ENCODE data around the gene KRTAP10-7.
"Not testable (repeated sequence)": the region's sequence is repeated elsewhere in the genome, so short reads cannot be mapped to it uniquely, and the experiment has no call there.

The KRTAP10-7 gene, protein sequence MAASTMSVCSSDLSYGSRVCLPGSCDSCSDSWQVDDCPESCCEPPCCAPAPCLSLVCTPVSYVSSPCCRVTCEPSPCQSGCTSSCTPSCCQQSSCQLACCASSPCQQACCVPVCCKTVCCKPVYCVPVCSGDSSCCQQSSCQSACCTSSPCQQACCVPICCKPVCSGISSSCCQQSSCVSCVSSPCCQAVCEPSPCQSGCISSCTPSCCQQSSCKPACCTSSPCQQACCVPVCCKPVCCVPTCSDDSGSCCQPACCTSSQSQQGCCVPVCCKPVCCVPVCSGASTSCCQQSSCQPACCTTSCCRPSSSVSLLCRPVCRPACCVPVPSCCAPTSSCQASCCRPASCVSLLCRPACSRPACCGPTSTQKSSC

DNA sequence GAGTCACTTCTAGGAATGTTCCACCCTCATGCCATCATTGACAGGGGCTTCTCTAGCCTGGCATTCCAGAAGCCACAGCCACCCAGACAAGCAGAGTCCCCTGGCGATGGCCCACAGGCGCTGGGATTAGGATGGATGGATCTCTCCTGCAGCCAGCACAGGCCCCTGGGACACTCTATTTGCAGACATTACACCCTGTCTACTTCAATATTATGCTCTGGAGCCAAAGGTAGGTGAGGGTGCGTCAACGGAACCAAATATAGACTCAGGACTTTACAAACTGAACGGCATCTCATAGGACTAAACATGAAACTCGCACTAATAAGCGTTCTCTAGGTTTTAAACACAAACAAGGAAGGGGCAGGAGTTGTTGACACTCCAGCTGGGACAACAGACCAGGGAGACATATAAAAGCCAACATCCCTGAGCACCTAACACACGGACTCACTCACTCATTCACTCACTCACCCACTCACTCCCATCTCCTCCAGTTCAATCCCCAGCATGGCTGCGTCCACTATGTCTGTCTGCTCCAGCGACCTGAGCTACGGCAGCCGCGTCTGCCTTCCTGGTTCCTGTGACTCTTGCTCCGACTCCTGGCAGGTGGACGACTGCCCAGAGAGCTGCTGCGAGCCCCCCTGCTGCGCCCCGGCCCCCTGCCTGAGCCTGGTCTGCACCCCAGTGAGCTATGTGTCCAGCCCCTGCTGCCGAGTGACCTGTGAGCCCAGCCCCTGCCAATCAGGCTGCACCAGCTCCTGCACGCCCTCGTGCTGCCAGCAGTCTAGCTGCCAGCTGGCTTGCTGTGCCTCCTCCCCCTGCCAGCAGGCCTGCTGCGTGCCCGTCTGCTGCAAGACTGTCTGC lies at the start of gene KRTAP10-7:
TSS of gene KRTAP10-7 (plus strand) at position 480 of the 861 bp plus-strand sequence. CDS start at position 505, 25 bp downstream.
- not testable (repeated sequence) for DNase-seq (ENCODE audit: low read depth)

DNA sequence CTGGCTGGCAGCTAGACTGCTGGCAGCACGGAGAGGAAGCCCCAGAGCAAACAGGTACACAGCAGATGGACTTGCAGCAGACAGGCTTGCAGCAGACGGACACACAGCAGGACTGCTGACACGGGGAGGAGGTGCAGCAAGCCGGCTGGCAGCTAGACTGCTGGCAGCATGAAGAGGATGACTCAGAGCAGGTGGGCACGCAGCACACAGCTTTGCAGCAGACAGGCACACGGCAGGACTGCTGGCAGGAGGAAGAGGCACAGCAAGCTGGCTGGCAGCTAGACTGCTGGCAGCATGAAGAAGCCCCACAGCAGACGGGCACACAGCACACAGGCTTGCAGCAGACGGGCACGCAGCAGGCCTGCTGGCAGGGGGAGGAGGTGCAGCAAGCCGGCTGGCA lies 49.6 kb upstream of the KRTAP10-7 start:
- DNase-seq (ENCODE audit: low read depth) = no peak

DNA sequence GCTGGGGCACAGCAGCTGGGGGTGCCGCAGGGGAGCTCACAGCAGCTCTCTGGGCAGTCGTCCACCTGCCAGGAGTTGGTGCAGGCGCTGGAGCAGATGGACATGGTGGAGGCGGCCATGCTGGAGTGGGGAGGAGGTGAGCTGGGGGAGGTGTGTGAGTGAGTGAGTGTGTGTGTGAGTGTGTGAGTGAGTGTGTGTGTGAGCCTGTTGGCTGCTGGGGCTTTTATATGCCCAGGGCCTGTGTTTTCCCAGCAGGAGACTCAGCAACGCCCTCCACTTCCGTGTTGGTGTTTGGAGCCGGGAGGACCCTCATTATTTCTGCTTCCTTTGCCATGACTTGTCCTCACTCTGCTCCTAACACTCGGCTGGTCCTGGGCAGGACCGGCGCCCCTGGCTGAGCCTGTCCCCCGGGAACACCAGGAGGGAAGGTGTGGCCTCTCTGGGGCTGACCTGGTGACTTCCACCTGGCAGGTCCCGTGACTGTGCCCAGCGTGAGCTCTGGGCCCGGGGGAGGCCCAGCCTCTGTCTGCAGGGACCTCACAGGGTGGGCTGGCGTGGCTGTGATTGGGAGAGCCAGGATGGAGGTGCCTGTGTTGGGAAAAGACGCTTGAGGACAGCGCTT lies 48.9 kb upstream of the KRTAP10-7 start, which contains the start of gene KRTAP10-2:
TSS of gene KRTAP10-2 (minus strand) at position 166 of the 622 bp plus-strand sequence. CDS start at position 119, 47 bp downstream.
- DNase-seq (ENCODE audit: low read depth) = no peak

DNA sequence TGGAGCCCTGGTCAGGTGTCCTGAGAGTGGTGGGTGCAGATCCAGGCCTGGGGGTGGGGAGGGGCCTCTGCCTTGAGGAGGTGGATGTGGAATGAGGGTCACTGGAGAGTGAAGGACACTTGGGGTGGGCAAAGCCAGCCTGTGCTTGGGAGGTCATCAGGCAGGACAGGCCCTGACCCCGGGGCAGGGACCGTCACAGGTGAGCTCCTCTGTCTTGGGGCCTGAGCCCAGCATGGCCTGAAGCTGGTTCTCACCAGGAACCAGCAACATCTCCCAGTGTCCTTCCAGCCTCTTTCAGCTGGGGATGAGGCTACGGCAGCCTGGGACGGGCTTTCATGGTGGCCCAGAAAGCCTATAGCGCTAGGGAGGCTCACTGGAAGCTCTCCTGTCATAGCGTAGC lies 48.3 kb upstream of the KRTAP10-7 start:
- DNase-seq (ENCODE audit: low read depth) = no peak

DNA sequence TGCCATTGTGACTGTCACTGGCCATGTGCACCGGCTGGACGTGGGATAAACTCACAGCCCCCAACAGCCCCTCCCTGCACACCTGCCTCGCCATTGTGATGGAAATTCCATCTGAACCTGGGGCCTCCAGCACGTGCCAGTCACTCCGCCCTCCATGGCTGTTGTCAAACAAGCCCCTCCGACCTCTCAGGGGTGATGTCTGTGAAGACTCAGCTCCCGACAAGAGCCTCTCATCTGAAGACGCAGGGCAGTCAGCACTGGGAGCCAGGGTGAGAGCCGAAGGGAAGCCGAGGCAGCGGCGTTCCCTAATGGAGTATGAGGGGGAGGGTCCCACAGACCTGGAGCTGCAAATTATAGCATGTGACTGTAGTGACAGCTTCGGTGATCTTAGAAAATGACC lies 47.7 kb upstream of the KRTAP10-7 start:
- no peak for DNase-seq (ENCODE audit: low read depth)

DNA sequence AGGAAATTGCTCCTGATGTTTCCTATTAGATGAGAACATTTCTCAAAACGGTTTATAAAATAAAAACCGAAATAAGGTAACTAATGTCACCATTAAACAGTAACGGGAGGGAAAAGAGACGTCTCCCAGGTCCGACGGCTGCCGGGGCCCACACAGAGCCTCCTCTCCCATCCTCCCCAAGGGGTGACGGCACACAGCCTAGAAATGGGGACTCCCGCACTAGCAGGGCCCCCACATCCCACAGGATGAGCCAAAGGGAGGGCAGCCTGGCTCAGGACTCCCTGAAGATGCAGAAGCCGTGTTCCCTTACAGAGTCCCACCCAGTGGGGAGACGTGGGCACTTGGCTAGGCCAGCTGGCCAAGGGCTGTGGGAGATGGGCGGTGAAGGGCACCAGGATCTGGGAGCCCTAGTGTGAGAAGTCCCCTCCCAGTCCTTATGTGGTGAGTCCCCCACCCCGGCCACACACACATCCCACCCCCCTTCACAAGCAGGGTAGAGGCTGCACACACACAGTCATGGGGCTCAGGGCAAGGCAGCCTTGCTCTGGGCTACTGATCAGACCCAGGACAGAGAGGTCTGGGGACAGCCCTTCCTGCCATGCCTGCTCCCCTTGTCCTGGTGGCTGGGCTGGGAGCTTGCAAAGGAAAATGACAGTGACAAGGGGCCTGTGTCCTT lies 45.1 kb upstream of the KRTAP10-7 start:
- DNase-seq (ENCODE audit: low read depth) = no peak

DNA sequence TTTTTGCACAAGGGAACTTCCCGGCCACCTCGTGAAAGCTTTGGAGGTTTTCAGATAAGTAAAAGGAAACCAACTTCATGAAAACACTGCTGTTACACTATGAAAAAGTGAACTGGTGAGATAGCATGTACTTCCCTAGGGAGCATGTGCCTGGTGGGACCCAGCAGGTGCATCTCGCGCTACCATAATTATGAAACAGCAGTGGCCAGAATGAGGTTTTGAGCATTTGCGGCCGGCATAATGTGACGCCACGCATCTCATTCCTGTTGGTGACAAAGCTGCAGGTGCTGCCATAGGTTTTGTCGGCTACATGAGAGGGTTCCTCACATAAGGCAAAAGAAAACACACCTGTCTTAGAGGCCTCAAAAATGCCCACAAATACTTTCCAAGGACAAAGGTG lies 43.5 kb upstream of the KRTAP10-7 start:
- no peak for DNase-seq (ENCODE audit: low read depth)

DNA sequence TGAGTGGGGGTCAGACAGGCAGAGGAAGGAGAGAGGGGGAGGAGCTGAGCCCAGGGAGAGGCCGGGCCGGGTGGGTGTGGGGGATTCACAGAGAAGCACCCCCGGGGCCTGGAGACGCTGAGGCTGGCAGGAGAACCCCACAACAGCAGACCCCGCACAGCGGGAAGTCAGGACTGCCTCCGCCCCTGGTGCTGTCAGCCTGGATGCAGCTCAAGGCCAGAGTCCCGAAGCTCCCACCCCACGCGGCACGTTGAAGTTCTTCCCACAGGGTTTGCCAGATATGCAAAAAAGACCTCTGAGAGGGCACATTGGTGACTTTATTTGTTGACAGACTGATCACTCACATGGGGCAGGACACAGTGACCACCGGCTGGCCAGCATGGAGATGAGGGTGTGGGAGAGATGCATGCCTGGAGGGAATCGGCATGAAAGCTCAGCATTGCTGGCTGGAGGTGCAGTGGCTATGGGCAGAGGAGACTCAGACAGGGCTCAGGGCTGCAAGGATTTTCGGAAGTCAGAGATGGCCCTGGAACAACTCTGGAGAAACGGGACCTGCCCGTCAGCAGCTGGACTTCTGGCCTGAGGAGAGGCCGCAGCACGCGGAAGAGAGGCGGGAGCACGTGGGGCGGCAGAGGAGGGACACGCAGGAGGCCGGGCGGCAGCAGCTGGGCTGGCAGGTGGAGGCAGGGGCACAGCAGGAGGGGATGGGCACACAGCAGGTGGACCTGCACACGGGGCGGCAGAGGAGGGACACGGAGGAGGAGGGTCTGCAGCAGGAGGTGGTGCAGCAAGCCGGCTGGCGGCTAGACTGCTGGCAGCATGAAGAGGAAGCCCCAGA lies 42.7 kb upstream of the KRTAP10-7 start:
- no peak for DNase-seq (ENCODE audit: low read depth)

DNA sequence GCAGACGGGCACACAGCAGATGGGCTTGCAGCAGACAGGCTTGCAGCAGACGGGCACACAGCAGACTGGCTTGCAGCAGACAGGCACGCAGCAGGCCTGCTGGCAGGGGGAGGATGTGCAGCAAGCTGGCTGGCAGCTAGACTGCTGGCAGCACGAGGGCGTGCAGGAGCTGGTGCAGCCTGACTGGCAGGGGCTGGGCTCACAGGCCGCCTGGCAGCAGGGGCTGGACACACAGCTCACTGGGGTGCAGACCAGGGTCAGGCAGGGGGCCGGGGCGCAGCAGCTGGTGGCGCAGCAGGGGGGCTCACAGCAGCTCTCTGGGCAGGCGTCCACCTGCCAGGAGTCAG lies 42.1 kb upstream of the KRTAP10-7 start:
- not testable (repeated sequence) for DNase-seq (ENCODE audit: low read depth)

DNA sequence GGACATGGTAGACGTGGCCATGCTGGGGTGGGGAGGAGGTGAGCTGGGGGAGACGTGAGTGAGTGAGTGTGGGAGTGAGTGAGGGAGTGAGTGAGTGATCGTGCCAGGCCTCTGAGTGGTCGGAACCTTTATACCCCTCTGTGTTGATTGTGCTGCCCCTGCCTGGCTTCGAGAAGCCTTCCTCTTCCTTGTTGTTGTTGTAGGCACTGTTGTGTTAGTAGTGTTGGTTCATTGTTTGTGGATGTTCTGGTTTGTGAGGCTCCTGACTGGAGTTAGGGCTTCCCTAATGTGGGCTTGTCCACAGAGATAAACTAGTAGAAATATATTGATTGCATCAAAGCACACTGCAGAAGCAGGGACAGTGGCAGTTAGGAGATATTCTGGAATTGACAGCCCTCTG lies 41.7 kb upstream of the KRTAP10-7 start, which contains the start of gene KRTAP10-3:
TSS of gene KRTAP10-3 (minus strand) at position 101 of the 400 bp plus-strand sequence. CDS start at position 21, 80 bp downstream.
- DNase-seq (ENCODE audit: low read depth) = no peak

DNA sequence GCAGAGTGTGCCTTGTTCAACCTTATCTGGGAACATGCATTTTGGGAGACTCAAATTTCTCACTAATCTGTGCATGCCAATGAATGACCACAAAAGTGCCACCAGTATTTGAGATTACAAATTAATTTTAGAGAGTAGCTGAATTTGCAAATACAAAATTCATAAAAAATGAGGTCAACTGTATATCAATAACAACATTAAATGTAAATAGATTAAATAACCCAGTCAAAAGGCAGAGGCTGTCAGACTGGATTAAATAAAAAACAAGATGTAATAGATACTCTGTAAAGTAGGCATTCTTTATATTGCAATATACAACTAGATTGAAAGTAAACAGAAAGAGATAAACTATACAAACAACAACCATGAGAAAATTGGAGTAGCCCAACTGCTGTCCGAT lies 36.3 kb upstream of the KRTAP10-7 start:
- DNase-seq (ENCODE audit: low read depth) = no peak

DNA sequence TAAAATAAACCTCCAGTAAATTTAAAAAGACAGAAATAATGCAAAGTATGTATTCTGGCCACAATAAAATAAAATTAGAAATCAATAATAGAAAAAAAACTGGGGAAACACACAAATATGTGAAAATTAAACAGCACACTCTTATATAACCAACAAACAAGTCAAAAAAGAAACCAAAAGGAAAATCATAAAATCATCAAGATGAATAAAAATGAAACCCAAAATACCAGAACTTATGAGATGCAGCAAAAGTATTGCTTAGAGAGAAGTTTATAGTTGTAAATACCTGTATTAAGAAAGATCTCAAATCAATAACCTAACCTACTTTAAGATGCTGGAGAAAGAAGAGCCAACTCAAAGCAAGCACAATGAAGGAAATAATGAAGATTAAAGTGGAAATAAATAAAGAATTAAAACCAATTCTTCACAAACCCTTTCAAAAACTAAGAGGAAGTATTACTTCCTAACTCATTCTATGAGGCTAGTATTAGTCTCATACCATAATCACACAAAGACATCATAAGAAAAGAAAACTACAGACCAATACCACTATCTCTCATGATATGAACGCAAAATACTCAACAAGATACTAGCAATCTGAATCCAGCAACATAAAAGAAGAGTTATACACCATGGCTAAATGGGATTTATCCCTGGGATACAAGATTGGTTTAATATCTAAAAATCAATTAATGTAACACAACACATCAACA lies 35.4 kb upstream of the KRTAP10-7 start:
- DNase-seq (ENCODE audit: low read depth) = no peak

DNA sequence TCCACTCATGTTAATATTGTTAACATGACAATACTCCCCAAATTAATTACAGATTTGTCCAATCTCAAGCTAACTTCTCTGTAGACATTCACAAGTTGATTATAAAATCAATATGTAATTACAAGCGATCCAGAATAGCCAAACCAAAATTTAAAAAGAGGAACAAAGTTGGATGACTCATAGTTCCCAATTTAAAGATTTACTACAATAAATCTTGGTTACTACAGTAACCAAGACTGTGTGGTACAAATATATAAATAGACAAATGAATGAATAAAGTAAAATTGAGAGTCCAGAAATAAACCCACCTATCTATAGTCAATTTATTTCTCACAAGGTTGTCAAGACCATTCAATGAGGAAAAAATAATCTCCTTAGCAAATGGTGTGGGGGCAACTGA lies 34.0 kb upstream of the KRTAP10-7 start:
- DNase-seq (ENCODE audit: low read depth) = no peak

DNA sequence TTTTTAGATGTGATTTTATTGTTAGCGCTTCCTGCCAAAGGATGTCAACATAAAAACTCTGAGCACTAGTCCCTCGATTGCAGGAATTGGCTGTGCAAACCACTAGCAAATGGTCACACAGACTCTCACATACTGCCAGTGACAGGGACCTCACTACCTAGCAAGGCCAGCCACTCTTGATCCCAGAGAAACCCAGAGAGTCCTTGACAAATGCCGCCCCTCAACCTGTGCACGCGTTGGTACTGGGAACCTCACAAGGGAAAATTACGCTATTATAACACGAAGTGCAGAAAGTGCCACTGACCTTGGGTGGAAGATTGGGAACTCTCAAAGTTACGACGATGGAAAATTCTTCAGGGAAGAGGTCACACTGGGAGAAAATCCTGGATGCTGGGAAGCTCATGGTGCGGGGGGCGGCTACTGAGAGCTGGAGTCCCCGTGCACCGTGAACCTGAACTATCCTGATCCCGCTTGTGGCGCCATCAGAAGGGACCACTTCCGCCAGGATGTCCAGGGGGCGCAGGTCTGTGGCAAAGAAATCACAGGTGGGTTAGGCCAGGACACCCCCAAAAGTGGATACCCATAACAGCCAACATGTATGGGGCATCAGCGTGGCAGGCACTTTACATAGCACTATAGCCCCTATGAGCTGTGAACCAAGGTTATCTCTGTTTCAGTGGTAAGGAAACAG lies 32.8 kb upstream of the KRTAP10-7 start:
- DNase-seq (ENCODE audit: low read depth) = no peak

DNA sequence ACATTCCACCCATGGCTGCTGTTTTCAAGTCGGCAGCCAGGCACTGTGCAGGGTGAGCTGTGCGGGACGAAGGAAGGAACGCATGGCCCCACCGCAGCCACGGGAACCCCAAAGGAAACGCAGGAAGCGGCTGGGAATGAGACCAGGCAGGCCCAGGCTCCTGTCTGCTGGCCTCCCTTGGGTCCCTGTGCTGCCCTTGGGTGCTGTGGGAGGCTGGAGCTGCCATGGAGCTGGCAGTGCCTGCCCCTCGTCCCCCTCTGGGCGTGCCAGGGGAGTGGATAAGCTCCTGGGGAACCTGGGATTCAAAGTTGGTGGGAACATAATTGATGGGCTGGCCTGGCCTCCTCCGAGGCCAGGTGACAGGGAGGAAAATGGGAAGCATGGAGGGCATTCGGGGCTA lies 32.1 kb upstream of the KRTAP10-7 start:
- DNase-seq (ENCODE audit: low read depth) = no peak

DNA sequence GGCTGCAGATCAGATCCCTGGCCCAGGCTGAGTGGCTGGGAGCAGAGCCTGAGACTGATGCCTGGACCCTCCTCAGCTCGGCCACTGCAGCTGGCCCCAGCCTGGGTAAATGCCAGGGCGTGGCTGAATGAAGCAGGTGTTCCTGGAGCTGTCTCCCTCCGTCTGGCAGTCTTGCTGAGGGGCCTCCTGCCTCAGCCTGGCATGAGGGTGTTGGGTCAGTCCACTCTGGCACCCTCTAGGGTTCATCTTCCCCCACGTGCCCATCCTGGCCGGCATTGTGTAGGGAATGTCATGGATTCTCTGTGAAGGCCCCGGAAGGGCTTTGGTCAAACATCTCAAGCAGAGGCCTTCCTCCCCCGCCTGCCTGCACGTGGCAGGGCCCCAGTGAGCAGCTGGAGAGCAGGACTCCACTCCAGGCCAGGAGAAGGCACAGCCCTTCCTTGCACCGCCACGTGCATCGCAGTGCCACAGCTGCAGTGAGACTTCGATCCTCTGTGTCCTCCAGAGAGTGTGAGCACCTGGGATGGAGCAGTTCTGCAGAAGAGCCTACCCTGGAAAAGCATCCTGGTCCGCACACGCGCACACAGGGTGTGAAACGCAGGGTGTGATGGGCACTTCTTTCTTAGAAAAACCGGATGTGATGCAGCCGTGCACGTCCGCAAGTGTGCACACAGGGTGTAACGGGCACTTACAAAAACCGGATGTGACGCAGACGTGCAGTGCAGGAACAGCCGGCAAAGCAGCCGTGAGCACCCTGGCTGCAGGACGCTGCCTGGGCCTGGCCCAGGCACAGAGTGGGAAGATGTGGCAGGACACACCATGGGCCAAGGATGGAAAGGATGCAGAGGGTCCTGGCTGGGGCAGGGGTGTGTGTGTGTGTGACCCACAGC lies 31.5 kb upstream of the KRTAP10-7 start:
- DNase-seq (ENCODE audit: low read depth) = no peak

DNA sequence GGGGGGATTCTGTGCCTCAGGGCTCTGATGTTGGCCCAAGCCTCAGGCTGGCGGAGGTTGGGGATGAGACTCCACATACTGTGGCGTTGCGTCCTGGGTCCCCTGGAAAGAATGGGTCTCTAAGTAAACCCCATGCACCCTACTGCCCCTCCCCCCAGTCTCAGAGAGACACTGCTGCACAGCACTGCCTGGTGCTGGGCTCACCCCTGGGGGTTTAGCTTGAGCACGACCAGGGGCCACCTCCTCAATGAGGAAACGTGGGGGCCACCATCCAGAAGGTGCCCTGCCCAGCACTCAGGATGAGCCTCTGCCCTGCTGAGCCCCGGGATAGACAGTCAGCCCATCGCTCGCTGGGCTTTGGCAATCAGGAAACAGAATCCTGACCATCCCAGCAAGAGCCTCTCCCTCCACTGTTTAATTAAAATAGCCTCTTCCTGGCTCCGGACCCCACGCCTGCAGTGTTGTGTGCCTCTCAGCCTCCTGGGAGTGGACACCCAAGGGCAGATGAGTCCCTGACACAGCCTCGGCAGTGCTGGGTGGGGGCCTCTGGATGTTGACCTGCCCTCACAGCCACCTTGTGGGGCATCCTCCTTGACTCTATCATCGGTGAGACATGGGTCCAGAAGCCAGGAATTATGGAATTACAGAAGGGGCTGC lies 30.4 kb upstream of the KRTAP10-7 start:
- no peak for DNase-seq (ENCODE audit: low read depth)

DNA sequence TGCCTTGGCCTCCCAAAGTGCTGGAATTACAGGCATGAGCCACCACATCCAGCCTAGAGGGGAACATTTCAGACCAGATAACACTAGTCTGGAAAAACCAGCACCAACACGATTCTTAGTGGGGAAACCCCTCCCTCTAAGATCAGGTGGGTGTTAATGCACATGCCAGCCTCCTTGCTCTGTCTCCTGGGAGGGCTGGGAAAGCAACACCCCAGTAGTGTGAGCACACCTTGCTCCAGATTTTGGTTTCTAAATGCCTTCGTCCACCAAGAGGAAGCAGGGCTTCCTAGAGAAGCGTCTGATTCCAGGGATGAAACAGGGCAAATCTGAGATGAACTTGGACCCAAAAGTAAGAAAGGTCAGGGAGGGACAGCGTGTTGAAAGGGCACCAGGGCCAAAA lies 29.1 kb upstream of the KRTAP10-7 start:
- no peak for DNase-seq (ENCODE audit: low read depth)
